HG03097 (cell line): ENCODE results near the gene IVNS1ABP.
"Not testable (repeated sequence)": the region's sequence is repeated elsewhere in the genome, so short reads cannot be mapped to it uniquely, and the experiment has no call there.

ENCODE experiments used
- ATAC-seq: cut with Tn5 transposase; IDR thresholded peaks from one replicate; pipeline ENCODE4 v1.9.1; 2021; ENCODE audit not compliant: unreplicated experiment, low FRiP score

The IVNS1ABP gene

DNA sequence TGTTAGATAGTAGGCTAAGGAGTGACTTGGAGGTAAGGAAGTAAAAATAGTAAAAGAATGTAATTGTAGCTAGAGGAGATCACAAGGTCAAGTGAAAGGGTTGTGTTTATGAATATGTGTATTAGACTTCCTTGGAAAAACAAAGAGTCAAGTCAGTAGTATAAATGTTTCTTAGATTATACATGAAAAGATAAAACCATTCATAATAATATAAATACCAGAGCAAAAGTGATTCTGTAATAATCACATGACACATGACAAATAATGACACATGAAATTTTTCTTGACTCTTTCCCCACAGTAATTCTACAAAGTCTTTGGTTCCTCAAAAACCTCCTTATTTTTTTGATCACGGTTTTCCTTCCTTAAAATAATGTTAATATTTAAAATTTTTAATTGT lies 56.4 kb downstream of the IVNS1ABP start:
- no peak for ATAC-seq

GRCh38 chr1:185258676-185259075 lies 58.4 kb downstream of the IVNS1ABP start:
- no peak for ATAC-seq

DNA sequence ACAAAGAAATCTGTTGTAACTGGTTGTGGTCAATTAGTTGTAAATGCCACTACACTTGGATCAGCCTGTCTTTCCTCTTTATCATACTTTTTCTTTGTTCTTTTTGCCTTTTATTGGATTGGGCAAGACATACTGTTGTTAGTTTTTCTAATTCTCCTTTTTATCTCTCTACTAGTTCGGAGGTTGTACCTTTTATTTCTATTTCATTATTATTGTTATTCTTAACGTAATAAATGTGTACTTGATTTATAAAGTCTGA lies 59.2 kb downstream of the IVNS1ABP start:
- no peak for ATAC-seq

DNA sequence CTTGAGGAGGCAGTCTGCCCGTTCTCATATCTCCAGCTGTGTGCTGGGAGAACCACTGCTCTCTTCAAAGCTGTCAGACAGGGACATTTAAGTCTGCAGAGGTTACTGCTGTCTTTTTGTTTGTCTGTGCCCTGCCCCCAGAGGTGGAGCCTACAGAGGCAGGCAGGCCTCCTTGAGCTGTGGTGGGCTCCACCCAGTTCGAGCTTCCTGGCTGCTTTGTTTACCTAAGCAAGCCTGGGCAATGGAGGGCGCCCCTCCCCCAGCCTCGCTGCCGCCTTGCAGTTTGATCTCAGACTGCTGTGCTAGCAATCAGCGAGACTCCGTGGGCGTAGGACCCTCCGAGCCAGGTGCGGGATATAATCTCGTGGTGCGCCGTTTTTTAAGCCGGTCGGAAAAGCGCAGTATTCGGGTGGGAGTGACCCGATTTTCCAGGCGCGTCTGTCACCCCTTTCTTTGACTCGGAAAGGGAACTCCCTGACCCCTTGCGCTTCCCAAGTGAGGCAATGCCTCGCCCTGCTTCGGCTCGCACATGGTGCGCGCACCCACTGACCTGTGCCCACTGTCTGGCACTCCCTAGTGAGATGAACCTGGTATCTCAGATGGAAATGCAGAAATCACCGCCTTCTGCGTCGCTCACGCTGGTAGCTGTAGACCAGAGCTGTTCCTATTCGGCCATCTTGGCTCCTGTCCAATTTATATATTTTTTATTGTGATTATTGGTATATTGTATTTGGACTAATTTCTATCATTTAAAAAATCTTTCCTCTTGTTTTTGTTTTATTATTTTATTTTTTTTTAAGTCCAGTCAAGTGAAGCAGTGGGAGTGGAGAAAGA lies 59.7 kb downstream of the IVNS1ABP start:
- not testable (repeated sequence) for ATAC-seq

DNA sequence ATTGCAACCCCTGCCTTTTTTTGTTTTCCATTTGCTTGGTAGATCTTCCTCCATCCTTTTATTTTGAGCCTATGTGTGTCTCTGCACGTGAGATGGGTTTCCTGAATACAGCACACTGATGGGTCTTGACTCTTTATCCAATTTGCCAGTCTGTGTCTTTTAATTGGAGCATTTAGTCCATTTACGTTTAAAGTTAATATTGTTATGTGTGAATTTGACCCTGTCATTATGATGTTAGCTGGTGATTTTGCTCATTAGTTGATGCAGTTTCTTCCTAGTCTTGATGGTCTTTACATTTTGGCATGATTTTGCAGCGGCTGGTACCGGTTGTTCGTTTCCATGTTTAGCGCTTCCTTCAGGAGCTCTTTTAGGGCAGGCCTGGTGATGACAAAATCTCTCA lies 61.4 kb downstream of the IVNS1ABP start:
- ATAC-seq, result not testable (repeated sequence)

DNA sequence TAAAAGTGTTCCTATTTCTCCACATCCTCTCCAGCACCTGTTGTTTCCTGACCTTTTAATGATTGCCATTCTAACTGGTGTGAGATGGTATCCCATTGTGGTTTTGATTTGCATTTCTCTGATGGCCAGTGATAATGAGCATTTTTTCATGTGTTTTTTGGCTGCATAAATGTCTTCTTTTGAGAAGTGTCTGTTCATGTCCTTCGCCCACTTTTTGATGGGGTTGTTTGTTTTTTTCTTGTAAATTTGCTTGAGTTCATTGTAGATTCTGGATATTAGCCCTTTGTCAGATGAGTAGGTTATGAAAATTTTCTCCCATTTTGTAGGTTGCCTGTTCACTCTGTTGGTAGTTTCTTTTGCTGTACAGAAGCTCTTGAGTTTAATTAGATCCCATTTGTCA lies 64.6 kb downstream of the IVNS1ABP start:
- ATAC-seq, result not testable (repeated sequence)

DNA sequence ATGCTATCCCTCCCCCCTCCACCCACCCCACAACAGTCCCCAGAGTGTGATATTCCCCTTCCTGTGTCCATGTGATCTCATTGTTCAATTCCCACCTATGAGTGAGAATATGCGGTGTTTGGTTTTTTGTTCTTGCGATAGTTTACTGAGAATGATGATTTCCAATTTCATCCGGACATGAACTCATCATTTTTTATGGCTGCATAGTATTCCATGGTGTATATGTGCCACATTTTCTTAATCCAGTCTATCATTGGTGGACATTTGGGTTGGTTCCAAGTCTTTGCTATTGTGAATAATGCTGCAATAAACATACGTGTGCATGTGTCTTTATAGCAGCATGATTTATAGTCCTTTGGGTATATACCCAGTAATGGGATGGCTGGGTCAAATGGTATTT lies 65.1 kb downstream of the IVNS1ABP start:
- ATAC-seq, result not testable (repeated sequence)

GRCh38 chr1:185250063-185250462 lies 67.0 kb downstream of the IVNS1ABP start:
- ATAC-seq, result no peak

DNA sequence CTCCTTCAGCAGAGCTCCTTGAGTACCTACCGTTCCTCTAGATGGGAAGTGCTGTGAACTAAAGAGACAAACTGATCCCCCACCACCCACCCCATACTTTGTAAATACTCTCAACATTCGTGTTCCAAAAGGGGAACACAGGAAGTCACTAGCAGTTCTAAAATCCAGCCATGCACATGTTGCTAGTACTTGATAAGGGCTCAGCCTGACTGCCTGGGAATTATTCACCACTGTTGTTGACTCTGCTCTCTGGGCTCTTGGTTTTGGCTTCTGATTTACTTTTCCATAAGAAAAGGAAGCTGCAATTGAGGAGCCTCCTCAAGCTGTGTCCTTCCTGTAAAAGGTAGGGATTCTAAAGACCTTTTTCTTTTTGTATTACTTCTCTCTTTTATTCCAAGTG lies 67.5 kb downstream of the IVNS1ABP start:
- no peak for ATAC-seq
